K562 (cell line): ENCODE results near the gene ZNF865. TPM values are rescaled to one million over a fixed set of nuclear protein-coding genes. Genes with fewer than 3 reads are reported as not detected.
A peak's percentile ranks its signal among the peaks of the same experiment; 100 is the strongest.

Experiments used
- CEBPB ChIP-seq: fragments of 450-650 bp; IDR thresholded peaks from 2 replicates; pipeline ENCODE4 v1.6.1; 2016; ENCODE audit warnings: missing genetic modification characterization, missing compliant biosample characterization
- CHAMP1 ChIP-seq: fragments of 450-650 bp; IDR thresholded peaks from 2 replicates; pipeline ENCODE4 v1.6.1; 2016; ENCODE audit warnings: mild to moderate bottlenecking
- HMGXB4 ChIP-seq: sonication (generic); formaldehyde crosslinking; IDR thresholded peaks from 2 replicates; pipeline ENCODE4 v1.8.1; 2023; ENCODE audit warnings: mild to moderate bottlenecking, missing genetic modification reagents
- MGA ChIP-seq: fragments of 450-650 bp; IDR thresholded peaks from 2 replicates; pipeline ENCODE4 v1.6.1; 2016; ENCODE audit warnings: mild to moderate bottlenecking, moderate library complexity
- RCOR1 ChIP-seq, 2 experiments: IDR thresholded peaks; 2 replicates each; pipeline ENCODE4 v1.6.1; 2012; ENCODE audit warnings: low read depth in 2 of 2, low read length in 2 of 2, borderline replicate concordance in 1 of 2, improper control_type of control experiment in 1 of 2
- RHOXF2B ChIP-seq: fragments of 250-450 bp; sonication (Bioruptor Pico); conservative IDR thresholded peaks from 2 replicates; pipeline ENCODE4 v1.5.1; 2021
- SRF ChIP-seq, 2 experiments: fragments of 250-450, 450-650 bp in 1 of 2; sonication (Bioruptor Pico) in 1 of 2; sonication (generic) in 1 of 2; formaldehyde crosslinking; IDR thresholded peaks; 2 replicates each; pipeline versions ENCODE4 v1.5.0 to v1.5.1; 2020 to 2022; ENCODE audit warnings: mild to moderate bottlenecking in 1 of 2, missing genetic modification reagents in 1 of 2
- TCF15 ChIP-seq: fragments of 250-450 bp; sonication (Bioruptor Pico); IDR thresholded peaks from 2 replicates; pipeline ENCODE4 v1.8.0; 2022; ENCODE audit warnings: moderate library complexity, mild to moderate bottlenecking, inconsistent platforms
- ZNF445 ChIP-seq: fragments of 250-450 bp; sonication (Bioruptor Pico); IDR thresholded peaks from 2 replicates; pipeline ENCODE4 v1.4.0; 2020; ENCODE audit warnings: low read depth, mild to moderate bottlenecking, moderate library complexity
- ZNF584 ChIP-seq: fragments of 200-800 bp; sonication (Bioruptor generic); IDR thresholded peaks from 2 replicates; pipeline ENCODE4 v1.6.1; 2016; ENCODE audit warnings: low read depth, mild to moderate bottlenecking, missing genetic modification characterization, missing compliant biosample characterization
- polyA plus RNA-seq, 8 experiments: library from polyadenylated mRNA; depleted of rRNA in 4 of 8; stranded (reverse) in 5 of 8; unstranded in 3 of 8; fragments of >200 nt; fragmentation: Nextera tagmentation in 2 of 8; fragmentation: Illumina TruSeq in 1 of 8; extraction: Ambion mirVana in 2 of 8; extraction: Trizol in 1 of 8; gene quantifications; 2 replicates each; pipeline versions ENCODE4 v1.2.1 to v1.2.3, GENCODE V29; 2011 to 2014; ENCODE audit warnings: inconsistent platforms in 1 of 8, missing spikeins in 1 of 8
- total RNA-seq, 7 experiments: library from RNA; depleted of rRNA in 6 of 7; stranded (reverse); fragments of >200 nt in 6 of 7; fragmentation: Illumina TruSeq in 2 of 7; extraction: Trizol in 2 of 7; gene quantifications; 2 replicates each; pipeline versions ENCODE4 v1.2.1 to v1.2.3, GENCODE V29; 2011 to 2021; ENCODE audit warnings: low replicate concordance in 1 of 7

Gene ZNF865
- total and polyA plus RNA-seq, 9 of the 15 experiments (the other 6 are each of a cell fraction or from before 2014, with no cell fraction given): 0.40 to 18.8 (median 1.6) TPM; not detected in 2

- TF ChIP-seq CHAMP1 (no peak), TCF15 (CRISPR knock-in tag) (no peak), SRF (CRISPR knock-in tag; IDR thresholded peaks at IDR 0.05) (no peak), CEBPB (no peak), RCOR1 (IDR thresholded peaks at IDR 0.05; ENCODE audit: borderline replicate concordance in 1 of 2, low read depth in 2 of 2, low read length in 2 of 2) (0 out of 4 replicates have a peak, but pooled peaks have one; percentile 23 to 25), ZNF584 (CRISPR knock-in tag) (peak; percentile 97), ZNF445 (no peak), HMGXB4 (0 out of 2 replicates have a peak, but pooled peaks have one; percentile 52), MGA (no peak), RHOXF2B (CRISPR knock-in tag) (no peak)
Observed at GRCh38 chr19:55599842-55600661, 5.4 kb upstream of the ZNF865 start, which contains the start of gene ZNF524 (continued).
